HL-60 (cell line): ENCODE measurements around the gene ADAM30.

Experiments
- GABPA ChIP-seq: IDR thresholded peaks from 2 replicates; pipeline ENCODE4 v1.6.1; 2012; ENCODE audit warnings: low read depth
- POLR2AphosphoS5 ChIP-seq: IDR thresholded peaks from 2 replicates; pipeline ENCODE4 v1.6.1; 2012; ENCODE audit warnings: low read depth
- SPI1 ChIP-seq: IDR thresholded peaks from 2 replicates; pipeline ENCODE4 v1.6.1; 2012; ENCODE audit warnings: low read depth, mild to moderate bottlenecking, borderline replicate concordance
- TF ChIP-seq, protein P1 (sequence below): IDR thresholded peaks from one replicate; pipeline ENCODE4 v1.5.1; 2011; ENCODE audit warnings: low read length, control low read depth, inconsistent platforms; ENCODE audit not compliant: insufficient read depth
- TF ChIP-seq, protein P2 (sequence below): IDR thresholded peaks from 2 replicates; pipeline ENCODE4 v1.6.1; 2012; ENCODE audit warnings: low read depth; ENCODE audit not compliant: insufficient replicate concordance

- TF ChIP-seq, protein P1, sequence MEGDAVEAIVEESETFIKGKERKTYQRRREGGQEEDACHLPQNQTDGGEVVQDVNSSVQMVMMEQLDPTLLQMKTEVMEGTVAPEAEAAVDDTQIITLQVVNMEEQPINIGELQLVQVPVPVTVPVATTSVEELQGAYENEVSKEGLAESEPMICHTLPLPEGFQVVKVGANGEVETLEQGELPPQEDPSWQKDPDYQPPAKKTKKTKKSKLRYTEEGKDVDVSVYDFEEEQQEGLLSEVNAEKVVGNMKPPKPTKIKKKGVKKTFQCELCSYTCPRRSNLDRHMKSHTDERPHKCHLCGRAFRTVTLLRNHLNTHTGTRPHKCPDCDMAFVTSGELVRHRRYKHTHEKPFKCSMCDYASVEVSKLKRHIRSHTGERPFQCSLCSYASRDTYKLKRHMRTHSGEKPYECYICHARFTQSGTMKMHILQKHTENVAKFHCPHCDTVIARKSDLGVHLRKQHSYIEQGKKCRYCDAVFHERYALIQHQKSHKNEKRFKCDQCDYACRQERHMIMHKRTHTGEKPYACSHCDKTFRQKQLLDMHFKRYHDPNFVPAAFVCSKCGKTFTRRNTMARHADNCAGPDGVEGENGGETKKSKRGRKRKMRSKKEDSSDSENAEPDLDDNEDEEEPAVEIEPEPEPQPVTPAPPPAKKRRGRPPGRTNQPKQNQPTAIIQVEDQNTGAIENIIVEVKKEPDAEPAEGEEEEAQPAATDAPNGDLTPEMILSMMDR, result no peak
- TF ChIP-seq POLR2AphosphoS5 (no peak), GABPA (no peak), SPI1 (no peak)
- TF ChIP-seq, protein P2, sequence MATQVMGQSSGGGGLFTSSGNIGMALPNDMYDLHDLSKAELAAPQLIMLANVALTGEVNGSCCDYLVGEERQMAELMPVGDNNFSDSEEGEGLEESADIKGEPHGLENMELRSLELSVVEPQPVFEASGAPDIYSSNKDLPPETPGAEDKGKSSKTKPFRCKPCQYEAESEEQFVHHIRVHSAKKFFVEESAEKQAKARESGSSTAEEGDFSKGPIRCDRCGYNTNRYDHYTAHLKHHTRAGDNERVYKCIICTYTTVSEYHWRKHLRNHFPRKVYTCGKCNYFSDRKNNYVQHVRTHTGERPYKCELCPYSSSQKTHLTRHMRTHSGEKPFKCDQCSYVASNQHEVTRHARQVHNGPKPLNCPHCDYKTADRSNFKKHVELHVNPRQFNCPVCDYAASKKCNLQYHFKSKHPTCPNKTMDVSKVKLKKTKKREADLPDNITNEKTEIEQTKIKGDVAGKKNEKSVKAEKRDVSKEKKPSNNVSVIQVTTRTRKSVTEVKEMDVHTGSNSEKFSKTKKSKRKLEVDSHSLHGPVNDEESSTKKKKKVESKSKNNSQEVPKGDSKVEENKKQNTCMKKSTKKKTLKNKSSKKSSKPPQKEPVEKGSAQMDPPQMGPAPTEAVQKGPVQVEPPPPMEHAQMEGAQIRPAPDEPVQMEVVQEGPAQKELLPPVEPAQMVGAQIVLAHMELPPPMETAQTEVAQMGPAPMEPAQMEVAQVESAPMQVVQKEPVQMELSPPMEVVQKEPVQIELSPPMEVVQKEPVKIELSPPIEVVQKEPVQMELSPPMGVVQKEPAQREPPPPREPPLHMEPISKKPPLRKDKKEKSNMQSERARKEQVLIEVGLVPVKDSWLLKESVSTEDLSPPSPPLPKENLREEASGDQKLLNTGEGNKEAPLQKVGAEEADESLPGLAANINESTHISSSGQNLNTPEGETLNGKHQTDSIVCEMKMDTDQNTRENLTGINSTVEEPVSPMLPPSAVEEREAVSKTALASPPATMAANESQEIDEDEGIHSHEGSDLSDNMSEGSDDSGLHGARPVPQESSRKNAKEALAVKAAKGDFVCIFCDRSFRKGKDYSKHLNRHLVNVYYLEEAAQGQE, result no peak
Observed at GRCh38 chr1:119920104-119920968, 24.0 kb upstream of the ADAM30 start.
